Muscle of leg (tissue), 11 donors: ENCODE data around the gene SLC7A8. TPM values are rescaled to one million over a fixed set of nuclear protein-coding genes. Genes with fewer than 3 reads are reported as not detected.

ENCODE experiments used
- DNase-seq: peaks from one replicate; pipeline ENCODE4 v3.0.0; 2013
- H3K27ac ChIP-seq: one replicate; pipeline ENCODE4 v1.5.1; 2013; ENCODE audit warnings: mild to moderate bottlenecking, low read length, control low read depth
- H3K27me3 ChIP-seq: one replicate; pipeline ENCODE4 v1.6.1; 2013; ENCODE audit warnings: low read length; ENCODE audit not compliant: control insufficient read depth, insufficient read depth
- H3K36me3 ChIP-seq: one replicate; pipeline ENCODE4 v1.6.1; 2013; ENCODE audit warnings: low read length; ENCODE audit not compliant: control insufficient read depth, insufficient read depth
- H3K4me1 ChIP-seq: one replicate; pipeline ENCODE4 v1.6.1; 2013; ENCODE audit warnings: low read length; ENCODE audit not compliant: control insufficient read depth, insufficient read depth
- H3K4me3 ChIP-seq: one replicate; pipeline ENCODE4 v1.5.1; 2013; ENCODE audit warnings: low read length, control low read depth
- H3K9me3 ChIP-seq: replicated peaks from 2 replicates; pipeline ENCODE4 v1.6.1; 2013; ENCODE audit warnings: low read depth, low read length; ENCODE audit not compliant: control insufficient read depth
- WGBS: methylation state at CpG from one replicate; pipeline ENCODE4 v1.1.5; 2013; ENCODE audit warnings: missing lambda C conversion rate; ENCODE audit not compliant: insufficient coverage; 5-methylcytosine and 5-hydroxymethylcytosine counted together
- polyA plus RNA-seq, 8 donors: library from polyadenylated mRNA; unstranded; fragments of 120-200 nt; gene quantifications; one replicate each; pipeline versions ENCODE4 v1.2.1 to v1.2.3, GENCODE V29; 2013; ENCODE audit warnings: inconsistent platforms in 1 of 8, low replicate concordance in 1 of 8; ENCODE audit not compliant: insufficient read length in 8 of 8, insufficient read depth in 1 of 8
- total RNA-seq: library from RNA; stranded (reverse); fragments of 120-200 nt; gene quantifications from one replicate; pipeline ENCODE4 v1.2.4, GENCODE V29; 2013

Gene SLC7A8
- total and polyA plus RNA-seq, 9 donors = 2.6 to 10.6 (median 4.6) TPM

- Histone ChIP-seq H3K27ac (no peak overlapping the region), H3K9me3 (no peaks in the 10 kb centered on the region)
- WGBS = no CpG with 5 or more reads among the region's 3 CpGs
These were observed 10.9 kb downstream of the SLC7A8 start for GRCh38 chr14:23172574-23172973.

GRCh38 chr14:23172096-23172495, 11.4 kb downstream of the SLC7A8 start:
- Histone ChIP-seq H3K36me3 (no peaks in the 10 kb centered on the region), H3K9me3 (no peaks in the 10 kb centered on the region), H3K4me3 (no peak overlapping the region), H3K27ac (no peak overlapping the region), H3K4me1 (no peaks in the 10 kb centered on the region), H3K27me3 (no peaks in the 10 kb centered on the region)
- DNase-seq = no peak
- WGBS = 87% methylated on average over 4 of the region's 5 CpGs

More at GRCh38 chr14:23172574-23172973, 10.9 kb downstream of the SLC7A8 start:
- DNase-seq = no peak
- no peak overlapping the region for H3K4me3 ChIP-seq
- no peaks in the 10 kb centered on the region for H3K36me3 ChIP-seq
- no peaks in the 10 kb centered on the region for H3K4me1 ChIP-seq
- peaks cover 3% of the 10 kb centered on the region for H3K27me3 ChIP-seq

- no peak overlapping the region for H3K27ac ChIP-seq
- H3K36me3 ChIP-seq = no peaks in the 10 kb centered on the region
- no peaks in the 10 kb centered on the region for H3K4me1 ChIP-seq
- no peaks in the 10 kb centered on the region for H3K27me3 ChIP-seq
- 71% methylated on average over 4 of the region's 8 CpGs for WGBS
- DNase-seq = no peak
- H3K4me3 ChIP-seq = no peak overlapping the region
- no peaks in the 10 kb centered on the region for H3K9me3 ChIP-seq
These were observed 12.1 kb downstream of the SLC7A8 start for GRCh38 chr14:23171222-23171975.

GRCh38 chr14:23169622-23170021, 13.8 kb downstream of the SLC7A8 start:
- H3K27ac ChIP-seq = no peak overlapping the region
- H3K4me3 ChIP-seq = no peak overlapping the region
- no peaks in the 10 kb centered on the region for H3K4me1 ChIP-seq
- no peaks in the 10 kb centered on the region for H3K9me3 ChIP-seq
- no peaks in the 10 kb centered on the region for H3K36me3 ChIP-seq
- WGBS = no CpG with 5 or more reads among the region's 6 CpGs
- DNase-seq = no peak
- H3K27me3 ChIP-seq = no peaks in the 10 kb centered on the region

- Histone ChIP-seq H3K4me3 (no peak overlapping the region), H3K27ac (no peak overlapping the region), H3K4me1 (no peaks in the 10 kb centered on the region), H3K27me3 (no peaks in the 10 kb centered on the region), H3K36me3 (no peaks in the 10 kb centered on the region), H3K9me3 (no peaks in the 10 kb centered on the region)
- WGBS = no CpG with 5 or more reads among the region's 2 CpGs
- DNase-seq = peak; percentile 67
These were observed 15.2 kb downstream of the SLC7A8 start for GRCh38 chr14:23168246-23168645.

GRCh38 chr14:23167116-23167847, 16.2 kb downstream of the SLC7A8 start:
- no peaks in the 10 kb centered on the region for H3K27me3 ChIP-seq
- no peak overlapping the region for H3K4me3 ChIP-seq
- H3K36me3 ChIP-seq = no peaks in the 10 kb centered on the region
- WGBS = no CpG with 5 or more reads among the region's 9 CpGs
- no peaks in the 10 kb centered on the region for H3K9me3 ChIP-seq
- no peaks in the 10 kb centered on the region for H3K4me1 ChIP-seq
- H3K27ac ChIP-seq = no peak overlapping the region
- DNase-seq = no peak

- Histone ChIP-seq H3K27ac (no peak overlapping the region), H3K36me3 (no peaks in the 10 kb centered on the region), H3K4me1 (peaks cover 9% of the 10 kb centered on the region), H3K4me3 (no peak overlapping the region), H3K9me3 (no peaks in the 10 kb centered on the region), H3K27me3 (no peaks in the 10 kb centered on the region)
- no peak for DNase-seq
- WGBS = 87% methylated on average over 2 of the region's 5 CpGs
These were observed 18.5 kb downstream of the SLC7A8 start for GRCh38 chr14:23164949-23165348.

- no peaks in the 10 kb centered on the region for H3K27me3 ChIP-seq
- H3K4me1 ChIP-seq = peaks cover 9% of the 10 kb centered on the region
- no CpG with 5 or more reads among the region's 2 CpGs for WGBS
- no peak overlapping the region for H3K27ac ChIP-seq
- no peak for DNase-seq
- H3K9me3 ChIP-seq = no peaks in the 10 kb centered on the region
- H3K4me3 ChIP-seq = no peak overlapping the region
- H3K36me3 ChIP-seq = no peaks in the 10 kb centered on the region
These were observed 19.2 kb downstream of the SLC7A8 start for GRCh38 chr14:23164250-23164649.

GRCh38 chr14:23163830-23164229, 19.6 kb downstream of the SLC7A8 start:
- Histone ChIP-seq H3K4me3 (no peak overlapping the region), H3K9me3 (no peaks in the 10 kb centered on the region), H3K4me1 (peaks cover 9% of the 10 kb centered on the region), H3K36me3 (no peaks in the 10 kb centered on the region), H3K27ac (no peak overlapping the region), H3K27me3 (no peaks in the 10 kb centered on the region)
- 71% methylated on average over 1 of the region's 2 CpGs for WGBS
- DNase-seq = no peak

GRCh38 chr14:23162800-23163199, 20.7 kb downstream of the SLC7A8 start:
- Histone ChIP-seq H3K9me3 (no peaks in the 10 kb centered on the region), H3K4me1 (peaks cover 9% of the 10 kb centered on the region), H3K27me3 (no peaks in the 10 kb centered on the region), H3K27ac (no peak overlapping the region), H3K4me3 (no peak overlapping the region), H3K36me3 (no peaks in the 10 kb centered on the region)
- WGBS = no CpG with 5 or more reads among the region's 4 CpGs
- DNase-seq = peak; percentile 45
